HG03558 (cell line): Measurements from ENCODE around the gene TXN.
"Not testable (repeated sequence)": the region's sequence is repeated elsewhere in the genome, so short reads cannot be mapped to it uniquely, and the experiment has no call there.

ENCODE experiments used
- ATAC-seq: cut with Tn5 transposase; IDR thresholded peaks from one replicate; pipeline ENCODE4 v1.9.1; 2021; ENCODE audit warnings: moderate number of reproducible peaks; ENCODE audit not compliant: unreplicated experiment; ENCODE audit errors: extremely low read depth

The TXN gene

DNA sequence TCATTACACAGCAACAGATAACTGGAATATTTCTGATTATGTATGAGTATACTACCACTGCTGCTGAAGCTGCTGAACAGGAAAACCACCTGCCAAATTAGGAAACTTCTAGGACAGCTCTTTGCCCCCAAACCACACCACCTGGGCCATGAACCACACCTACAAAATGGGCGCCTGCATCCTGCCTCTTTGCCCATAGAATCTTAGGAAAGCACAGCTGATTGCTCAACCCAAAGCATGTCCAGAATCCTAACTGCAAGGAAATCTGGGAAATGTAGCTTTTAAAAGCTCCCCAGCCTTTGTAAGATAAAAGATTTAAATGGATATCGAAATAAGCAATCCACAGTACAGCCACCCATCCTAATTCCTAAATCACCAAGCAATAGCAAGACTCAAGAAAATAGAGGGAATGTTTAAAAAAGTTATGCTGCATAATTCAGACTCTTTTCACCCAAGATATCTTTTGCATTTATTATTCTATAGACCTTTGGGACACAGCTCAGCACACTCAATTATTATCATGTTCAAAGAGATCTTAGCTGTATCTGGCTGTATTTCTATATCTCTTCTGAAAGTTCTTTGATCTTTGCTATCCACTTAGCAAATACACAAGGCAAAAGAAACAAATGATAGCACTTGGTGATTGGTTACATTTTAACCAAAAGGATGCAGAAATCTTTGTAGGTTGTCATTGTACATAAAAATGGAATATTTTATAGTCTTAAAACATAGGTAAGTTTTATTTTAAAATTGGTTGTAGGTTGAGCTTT lies 41.5 kb downstream of the TXN start:
- no peak for ATAC-seq

DNA sequence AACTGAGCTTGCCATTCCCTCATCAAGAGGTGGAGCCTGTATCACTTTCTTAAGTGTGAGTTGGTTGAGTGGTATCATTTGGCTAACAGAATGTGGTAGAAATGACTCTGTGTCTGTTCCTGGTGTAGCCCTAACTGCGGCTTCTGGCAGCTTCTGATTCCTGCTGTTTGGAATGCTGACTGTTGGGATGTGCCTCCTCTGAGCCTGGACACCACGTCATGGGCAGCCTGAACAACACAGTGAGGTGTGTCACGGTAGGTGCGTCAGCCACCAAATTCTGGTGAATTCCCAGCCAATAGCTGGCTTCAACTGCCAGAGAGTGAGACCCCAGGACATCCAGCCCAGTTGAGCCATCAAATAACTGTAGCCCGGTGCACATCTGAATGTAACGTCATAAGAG lies 42.2 kb downstream of the TXN start:
- ATAC-seq: no peak

DNA sequence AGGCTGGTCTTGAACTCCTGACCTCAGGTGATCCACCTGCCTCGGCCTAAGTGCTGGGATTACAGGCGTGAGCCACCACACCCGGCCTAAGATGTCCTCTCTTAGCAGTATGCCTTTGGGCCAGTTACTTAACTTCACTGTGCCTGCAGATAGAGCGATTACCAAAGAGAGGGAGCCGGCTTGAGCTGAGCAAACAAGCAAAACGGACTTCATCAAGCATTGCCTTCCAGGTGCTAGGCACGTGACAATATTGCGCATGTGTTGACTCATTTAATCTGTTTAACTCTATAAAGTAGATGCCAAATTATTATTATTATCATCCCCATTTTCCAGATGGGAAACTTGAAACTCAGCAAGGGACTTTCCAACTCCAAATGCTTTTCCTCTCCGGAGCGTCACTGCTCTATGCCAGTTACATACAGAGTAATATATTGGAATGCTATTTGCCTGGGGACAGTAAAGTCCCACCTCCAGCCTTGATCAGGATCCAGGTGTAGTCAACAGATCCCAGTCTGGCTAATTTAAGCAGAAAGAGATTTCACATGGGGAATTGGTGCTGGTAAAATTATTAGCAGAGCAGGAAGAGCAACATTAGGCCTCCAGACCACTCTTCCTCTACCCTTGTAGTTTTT lies 42.8 kb downstream of the TXN start:
- ATAC-seq: no peak

DNA sequence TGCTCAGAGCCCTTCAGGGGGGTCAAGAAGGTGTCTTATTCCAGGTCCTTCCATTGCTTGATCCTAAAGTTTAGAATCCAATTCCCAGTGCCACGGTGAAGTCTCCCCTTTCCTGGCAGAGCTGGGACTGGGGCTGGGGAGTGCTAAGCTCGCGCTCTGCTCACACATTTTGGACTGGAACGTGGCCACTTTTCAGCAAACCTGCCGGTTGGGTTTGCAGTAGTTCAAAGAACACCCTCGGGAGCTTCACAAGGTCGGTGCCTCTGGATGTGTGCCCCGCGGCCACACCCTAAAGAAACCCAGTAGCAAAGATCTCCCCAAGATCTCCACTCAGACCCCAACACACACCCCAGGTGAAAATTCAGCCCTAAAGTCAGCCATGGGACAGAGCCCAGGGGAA lies 48.3 kb downstream of the TXN start, which contains the start of gene C9orf152:
TSS of gene C9orf152 (minus strand) at position 129 of the 400 bp plus-strand sequence. CDS start 580 bp downstream, outside the sequence.
- ATAC-seq: no peak

DNA sequence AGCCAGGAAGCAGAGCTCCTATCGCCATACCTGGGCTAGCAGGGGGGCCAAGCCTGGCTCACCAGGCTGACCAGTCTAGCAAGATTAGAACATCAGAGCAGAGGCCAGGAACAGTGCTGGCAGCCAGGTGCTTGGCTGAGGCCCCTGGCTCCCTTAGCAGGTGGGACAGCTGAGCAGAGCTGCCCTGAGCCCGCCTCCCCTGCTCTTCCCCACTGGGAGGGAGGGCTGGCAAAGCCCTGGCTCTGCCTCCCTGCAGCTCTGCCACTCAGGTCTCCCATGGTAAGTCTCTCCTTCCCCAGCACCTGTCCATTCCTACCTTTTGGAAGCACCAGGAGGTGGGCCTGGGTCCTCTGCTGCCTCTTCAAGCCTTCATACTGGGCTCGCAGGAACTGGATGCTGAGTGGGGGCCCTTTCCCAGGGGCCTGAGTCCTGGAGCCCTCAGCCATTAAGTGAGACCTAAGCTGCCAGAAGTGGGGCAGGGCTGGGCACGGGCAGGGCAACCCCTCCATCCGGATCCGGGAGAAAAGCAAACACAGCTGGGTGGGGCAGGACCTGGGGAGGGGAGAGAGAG lies 49.2 kb downstream of the TXN start:
- no peak for ATAC-seq

DNA sequence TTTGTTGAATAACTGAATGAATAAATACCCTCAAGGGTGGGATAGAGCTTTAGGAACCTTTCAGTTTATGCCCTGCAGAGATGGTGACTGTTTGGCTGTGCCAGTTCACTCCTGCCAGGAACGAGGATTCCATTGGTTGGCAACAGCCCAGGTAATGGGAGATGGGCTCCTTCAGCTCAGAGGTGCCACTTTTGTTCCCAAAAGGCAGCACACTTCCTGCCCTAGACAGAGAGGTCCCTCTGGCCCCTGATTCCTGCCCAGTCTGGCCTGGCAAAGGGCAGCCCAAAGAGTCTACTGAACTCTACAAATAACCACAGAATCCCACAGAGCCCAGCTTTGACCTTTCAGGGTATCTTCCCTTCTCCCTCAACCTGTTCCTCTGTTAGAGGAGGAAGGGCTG lies 49.9 kb downstream of the TXN start:
- no peak for ATAC-seq

DNA sequence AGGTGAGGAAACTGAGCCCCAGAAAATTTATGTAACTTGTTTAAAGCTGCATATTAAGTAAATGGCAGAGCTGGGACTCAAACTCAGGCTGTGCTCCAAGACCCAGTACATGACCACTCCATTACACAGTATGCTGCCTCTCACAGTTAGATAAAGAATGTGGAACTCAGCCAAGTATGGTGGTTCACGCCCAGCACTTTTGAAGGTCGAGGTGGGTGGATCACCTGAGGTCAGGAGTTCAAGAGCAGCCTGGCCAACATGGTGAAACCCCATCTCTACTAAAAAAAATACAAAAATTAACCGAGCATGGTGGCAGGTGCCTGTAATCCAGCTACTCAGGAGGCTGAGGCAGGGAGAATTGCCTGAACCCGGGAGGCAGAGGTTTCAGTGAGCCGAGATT lies 50.7 kb downstream of the TXN start:
- not testable (repeated sequence) for ATAC-seq

DNA sequence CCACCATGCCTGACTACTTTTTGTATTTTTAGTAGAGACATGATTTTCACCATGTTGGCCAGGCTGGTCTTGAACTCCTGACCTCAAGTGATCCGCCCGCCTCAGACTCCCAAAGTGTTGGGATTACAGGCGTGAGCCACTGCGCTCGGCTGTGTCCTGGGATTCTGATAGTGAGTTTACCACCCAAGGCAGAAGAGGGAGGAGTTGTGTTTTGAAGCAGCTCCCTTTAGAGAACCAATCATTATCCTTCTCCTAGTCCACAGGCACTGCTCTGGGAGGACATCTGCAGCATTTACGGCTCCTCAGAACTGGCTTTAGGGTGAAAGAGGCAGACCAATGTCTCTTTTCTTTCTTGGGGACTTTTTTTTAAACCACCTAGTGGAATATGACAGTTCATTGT lies 54.1 kb downstream of the TXN start:
- ATAC-seq: no peak

DNA sequence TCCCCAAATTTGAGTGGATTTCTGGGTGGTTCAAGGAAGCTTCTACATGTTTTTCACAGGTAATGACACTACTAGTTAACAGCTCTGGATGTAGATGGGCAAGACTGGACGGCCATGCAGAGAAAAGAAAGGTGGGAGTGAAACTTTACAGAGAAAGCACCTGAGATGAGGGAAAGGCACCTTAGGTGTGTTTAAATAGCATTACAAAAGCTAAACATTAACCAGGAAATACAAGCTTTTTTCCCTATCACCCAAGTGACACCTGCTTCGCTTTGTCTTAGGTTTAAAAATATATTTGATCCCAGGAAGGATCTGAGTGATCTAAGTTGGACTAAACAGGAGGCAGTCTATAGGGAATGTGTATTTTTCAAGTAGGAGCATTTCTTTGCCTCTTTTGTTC lies 56.7 kb downstream of the TXN start:
- ATAC-seq: no peak

DNA sequence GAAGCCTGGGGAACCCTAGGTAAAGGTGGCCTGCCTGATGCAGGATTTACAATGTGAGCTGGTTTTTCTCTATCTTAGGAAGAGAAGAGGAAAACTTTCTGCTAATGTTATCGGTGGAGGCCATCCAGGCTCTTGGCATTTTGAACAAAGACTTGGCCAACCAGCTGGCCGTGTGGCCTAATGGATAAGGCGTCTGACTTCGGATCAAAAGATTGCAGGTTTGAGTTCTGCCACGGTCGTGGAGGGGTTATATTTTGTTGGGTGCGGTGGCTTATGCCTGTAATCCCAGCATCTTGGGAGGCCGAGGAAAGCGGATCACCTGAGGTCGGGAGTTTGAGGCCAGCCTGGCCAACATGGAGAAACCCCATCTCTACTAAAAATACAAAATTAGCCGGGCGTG lies 58.0 kb downstream of the TXN start:
- ATAC-seq: no peak

DNA sequence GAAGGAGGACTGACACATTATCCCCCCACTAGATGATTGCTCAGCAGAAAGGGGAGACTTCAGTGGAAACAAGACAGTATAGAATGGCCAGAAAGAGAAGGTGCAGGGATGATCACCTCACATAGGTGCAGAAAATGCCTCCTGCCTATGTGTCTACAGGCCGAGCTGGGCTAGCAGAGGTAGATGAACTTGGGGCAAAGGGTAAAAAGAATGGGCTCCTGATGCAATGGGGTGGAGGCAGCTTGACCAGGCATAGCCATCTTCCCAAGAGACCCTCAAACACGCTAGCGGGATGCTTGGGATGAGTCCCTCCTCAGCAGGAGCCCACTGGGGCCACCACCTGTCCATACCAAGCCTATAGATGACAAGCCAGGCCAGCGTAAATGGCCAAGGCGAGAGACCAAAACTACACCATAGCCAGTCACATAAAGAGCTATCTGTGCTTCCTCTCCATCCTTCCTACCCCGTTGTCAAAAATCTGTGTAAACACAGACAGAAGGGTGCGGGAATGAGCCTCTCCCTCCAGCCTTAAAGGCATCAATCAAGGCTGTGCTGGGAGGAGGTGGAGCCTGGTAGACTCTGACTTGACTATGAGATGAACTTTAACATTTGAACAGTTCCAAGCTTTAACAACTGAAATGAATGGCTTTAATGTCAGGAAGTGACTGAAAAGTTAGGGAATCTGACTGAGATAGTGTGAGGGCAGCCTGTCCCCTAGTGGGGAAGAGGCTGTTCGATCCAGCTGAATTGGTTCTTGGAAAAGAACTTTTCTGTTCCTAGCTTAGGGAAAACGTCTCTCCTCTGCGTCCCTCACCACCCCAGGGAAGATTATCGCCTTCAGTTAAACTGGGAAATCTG lies 58.7 kb downstream of the TXN start:
- ATAC-seq: no peak

DNA sequence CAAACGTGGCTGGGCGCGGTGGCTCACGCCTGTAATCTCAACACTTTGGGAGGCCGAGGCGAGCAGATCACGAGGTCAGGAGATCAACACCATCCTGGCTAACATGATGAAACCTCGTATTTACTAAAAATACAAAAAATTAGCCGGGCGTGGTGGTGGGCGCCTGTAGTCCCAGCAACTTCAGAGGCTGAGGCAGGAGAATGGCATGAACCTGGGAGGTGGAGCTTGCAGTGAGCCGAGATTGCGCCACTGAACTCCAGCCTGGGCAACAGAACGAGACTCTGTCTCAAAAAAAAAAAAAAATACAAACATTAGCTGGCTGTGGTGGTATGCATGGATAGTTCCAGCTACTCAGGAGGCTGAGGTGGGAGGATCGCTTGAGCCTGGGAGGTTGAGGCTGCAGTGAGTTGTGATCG lies 60.2 kb downstream of the TXN start:
- not testable (repeated sequence) for ATAC-seq
